OCI-LY1 (cell line): ENCODE data around the gene SMIM9.
A peak's percentile ranks its signal among the peaks of the same experiment; 100 is the strongest.
"Not testable (repeated sequence)": the region's sequence is repeated elsewhere in the genome, so short reads cannot be mapped to it uniquely, and the experiment has no call there.

Experiments
- H2AFZ ChIP-seq: fragments of 200-600 bp; sonication (generic), shearing (Covaris generic); 2 replicates; pipeline ENCODE4 v1.6.0; 2014; ENCODE audit warnings: antibody characterized with exemption, mild to moderate bottlenecking, low read length
- H3F3A ChIP-seq: fragments of 200-600 bp; sonication (generic), shearing (Covaris generic); 2 replicates; pipeline ENCODE4 v1.6.0; 2014; ENCODE audit warnings: mild to moderate bottlenecking, antibody characterized with exemption, low read length, moderate library complexity; ENCODE audit not compliant: insufficient read depth
- H3K27ac ChIP-seq: fragments of 200-600 bp; sonication (generic); 2 replicates; pipeline ENCODE4 v1.5.1; 2014; ENCODE audit warnings: low read length, mixed run types, mild to moderate bottlenecking, low read depth; ENCODE audit not compliant: poor library complexity, severe bottlenecking
- H3K27me3 ChIP-seq: fragments of 200-600 bp; sonication (generic); 2 replicates; pipeline ENCODE4 v1.6.0; 2014; ENCODE audit warnings: antibody characterized with exemption, mild to moderate bottlenecking, low read length, moderate library complexity; ENCODE audit not compliant: insufficient read depth
- H3K36me3 ChIP-seq: fragments of 200-600 bp; sonication (generic); 2 replicates; pipeline ENCODE4 v1.6.1; 2014; ENCODE audit warnings: mild to moderate bottlenecking, antibody characterized with exemption, low read length, moderate library complexity, mixed read lengths; ENCODE audit not compliant: insufficient read depth
- H3K4me1 ChIP-seq: fragments of 200-600 bp; sonication (generic); 2 replicates; pipeline ENCODE4 v1.5.1; 2014; ENCODE audit warnings: mild to moderate bottlenecking, low read length, moderate library complexity; ENCODE audit not compliant: insufficient read depth, severe bottlenecking
- H3K4me2 ChIP-seq: fragments of 200-600 bp; sonication (generic), shearing (Covaris generic); 2 replicates; pipeline ENCODE4 v1.6.1; 2014; ENCODE audit warnings: low read length
- H3K4me3 ChIP-seq: fragments of 200-600 bp; sonication (generic); 2 replicates; pipeline ENCODE4 v1.5.1; 2014; ENCODE audit warnings: low read length, low read depth, mild to moderate bottlenecking, mixed read lengths; ENCODE audit not compliant: poor library complexity, severe bottlenecking
- H3K79me2 ChIP-seq: fragments of 200-600 bp; shearing (Covaris generic); 2 replicates; pipeline ENCODE4 v1.6.1; 2016; ENCODE audit warnings: mixed run types, low read length, mixed read lengths; ENCODE audit not compliant: insufficient read depth
- H3K9ac ChIP-seq: fragments of 200-600 bp; sonication (generic), shearing (Covaris generic); 2 replicates; pipeline ENCODE4 v1.6.1; 2014; ENCODE audit warnings: mild to moderate bottlenecking, low read length, mixed read lengths
- H3K9me2 ChIP-seq: fragments of 200-600 bp; sonication (generic), shearing (Covaris generic); 2 replicates; pipeline ENCODE4 v1.6.1; 2014; ENCODE audit warnings: low read depth, mild to moderate bottlenecking, low read length, mixed read lengths
- H3K9me3 ChIP-seq: fragments of 200-600 bp; shearing (Covaris generic); 2 replicates; pipeline ENCODE4 v1.6.1; 2014; ENCODE audit warnings: low read length, mixed read lengths
- H4K20me1 ChIP-seq: fragments of 200-600 bp; sonication (generic), shearing (Covaris generic); 2 replicates; pipeline ENCODE4 v1.6.0; 2016; ENCODE audit warnings: mild to moderate bottlenecking, low read length; ENCODE audit not compliant: insufficient read depth
- CTCF ChIP-seq: fragments of 200-600 bp; sonication (generic), shearing (Covaris generic); IDR thresholded peaks from 2 replicates; pipeline ENCODE4 v1.5.1; 2017; ENCODE audit warnings: mild to moderate bottlenecking, antibody characterized with exemption, low read length, moderate library complexity, mixed read lengths
- EZH2 ChIP-seq: fragments of 200-600 bp; sonication (generic), shearing (Covaris generic); IDR thresholded peaks from 2 replicates; pipeline ENCODE4 v1.8.0; 2017; ENCODE audit warnings: borderline replicate concordance, mixed run types, mild to moderate bottlenecking, antibody characterized with exemption, low read length, moderate library complexity, mixed read lengths

Gene SMIM9

DNA sequence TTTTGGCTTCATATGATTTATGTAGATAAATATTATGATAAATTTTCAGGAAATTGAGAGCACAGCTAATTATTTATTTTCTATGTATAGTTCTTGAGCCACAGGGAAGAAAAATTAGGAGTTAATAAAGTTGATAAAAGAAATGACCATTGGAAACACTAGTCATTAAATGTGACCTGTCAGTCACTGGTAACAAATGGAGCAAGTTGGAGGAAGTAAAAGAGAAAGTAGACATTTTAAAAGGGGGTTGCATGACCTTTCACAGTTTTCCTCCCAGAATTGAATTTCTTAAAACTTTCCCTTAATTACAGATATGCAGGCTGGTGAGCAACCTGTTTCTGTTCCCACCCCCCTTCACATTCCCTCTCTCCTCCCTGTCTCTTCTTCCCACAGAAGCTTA lies 5.3 kb downstream of the SMIM9 start:
- no peak for TF ChIP-seq EZH2
- TF ChIP-seq CTCF = no peak
- no peaks in the 10 kb centered on the region for H3K9me2 ChIP-seq
- no peaks in the 10 kb centered on the region for H3F3A ChIP-seq
- no peak overlapping the region for H3K4me3 ChIP-seq
- no peaks in the 10 kb centered on the region for H3K9me3 ChIP-seq
- no peak overlapping the region for H3K27ac ChIP-seq
- no peak overlapping the region for H3K9ac ChIP-seq
- H3K4me1 ChIP-seq = peaks cover 10% of the 10 kb centered on the region
- H2AFZ ChIP-seq = no peak overlapping the region
- H3K27me3 ChIP-seq = no peaks in the 10 kb centered on the region
- H4K20me1 ChIP-seq = no peaks in the 10 kb centered on the region
- H3K36me3 ChIP-seq = no peaks in the 10 kb centered on the region
- H3K79me2 ChIP-seq = no peaks in the 10 kb centered on the region
- no peak overlapping the region for H3K4me2 ChIP-seq

DNA sequence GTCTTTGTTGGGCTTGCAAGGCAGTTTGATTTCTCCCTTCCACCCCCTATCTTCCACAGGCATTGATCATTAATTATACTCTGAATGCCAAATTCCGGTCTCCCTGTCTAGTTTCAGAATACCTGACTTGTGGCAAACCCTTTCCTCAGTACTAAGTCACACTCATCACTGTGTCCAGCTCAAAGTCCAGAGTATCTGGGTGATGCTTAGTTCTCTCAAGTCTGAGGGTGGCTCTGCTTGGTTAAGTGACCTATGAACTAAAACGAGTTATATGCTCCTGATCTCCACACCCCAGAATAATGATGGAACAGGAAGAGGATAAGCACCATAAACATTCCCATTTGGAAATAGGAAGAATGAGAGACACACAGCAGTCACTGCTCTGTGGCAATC lies 6.5 kb downstream of the SMIM9 start:
- Histone ChIP-seq H3K27me3 (no peaks in the 10 kb centered on the region), H3K79me2 (no peaks in the 10 kb centered on the region), H3F3A (no peaks in the 10 kb centered on the region), H3K4me2 (peak overlapping the region; percentile 39; the same call in 1 of the 2 replicates), H3K4me1 (peaks cover 10% of the 10 kb centered on the region), H3K27ac (no peak overlapping the region), H3K9me2 (no peaks in the 10 kb centered on the region), H2AFZ (no peak overlapping the region), H3K9ac (no peak overlapping the region; the same call in 1 of the 2 replicates), H3K4me3 (no peak overlapping the region), H4K20me1 (no peaks in the 10 kb centered on the region), H3K36me3 (no peaks in the 10 kb centered on the region), H3K9me3 (no peaks in the 10 kb centered on the region)
- no peak for TF ChIP-seq CTCF
- TF ChIP-seq EZH2 = no peak

DNA sequence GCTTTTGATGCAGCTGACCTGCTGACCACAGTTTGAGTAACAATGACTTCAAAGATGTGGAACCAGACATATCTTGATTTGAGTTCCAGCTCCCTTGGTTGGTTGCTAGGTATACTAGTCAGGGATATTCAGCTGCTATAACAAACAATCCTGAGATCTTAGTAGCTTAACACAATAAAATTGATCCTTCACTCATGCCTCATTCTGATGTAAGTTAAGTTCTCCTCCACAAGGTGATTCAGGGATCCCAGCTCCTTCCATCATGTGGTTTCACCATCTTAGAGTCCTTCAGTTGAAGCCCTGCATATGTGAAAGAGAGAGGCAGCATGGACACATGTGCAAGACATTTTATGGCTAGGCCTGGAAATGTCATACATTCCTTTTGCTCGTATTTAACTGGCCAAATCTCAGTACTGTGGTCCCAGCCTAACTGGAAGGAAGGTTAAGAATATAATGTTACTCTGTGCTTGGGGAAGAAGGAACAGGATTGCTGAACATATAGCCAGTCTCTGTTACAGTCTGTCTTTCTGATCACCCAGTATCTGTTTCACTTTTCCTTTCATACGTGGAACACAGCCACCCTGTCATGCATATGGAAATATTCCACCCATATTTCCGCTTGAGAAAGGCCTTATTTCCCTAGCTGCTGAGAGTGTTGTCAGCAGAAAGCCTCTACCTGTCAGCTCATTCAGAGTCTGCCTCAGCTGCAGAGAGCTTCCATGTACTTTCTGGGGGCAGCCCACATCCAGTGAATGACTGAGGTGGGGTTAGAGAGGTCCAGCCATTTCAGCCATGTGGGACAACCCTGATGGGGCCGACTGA lies 7.1 kb downstream of the SMIM9 start:
- H3K9ac ChIP-seq = no peak overlapping the region; the same call in 1 of the 2 replicates
- peak overlapping the region; percentile 39; the same call in 1 of the 2 replicates for H3K4me2 ChIP-seq
- H3K9me3 ChIP-seq = no peaks in the 10 kb centered on the region
- no peaks in the 10 kb centered on the region for H3K9me2 ChIP-seq
- no peak for TF ChIP-seq CTCF
- no peak for TF ChIP-seq EZH2
- H3K27ac ChIP-seq = no peak overlapping the region
- no peak overlapping the region for H2AFZ ChIP-seq
- H3K4me1 ChIP-seq = peaks cover 10% of the 10 kb centered on the region
- H3K79me2 ChIP-seq = no peaks in the 10 kb centered on the region
- H3K4me3 ChIP-seq = no peak overlapping the region
- H3K27me3 ChIP-seq = no peaks in the 10 kb centered on the region
- H3F3A ChIP-seq = no peaks in the 10 kb centered on the region
- H4K20me1 ChIP-seq = no peaks in the 10 kb centered on the region
- no peaks in the 10 kb centered on the region for H3K36me3 ChIP-seq

DNA sequence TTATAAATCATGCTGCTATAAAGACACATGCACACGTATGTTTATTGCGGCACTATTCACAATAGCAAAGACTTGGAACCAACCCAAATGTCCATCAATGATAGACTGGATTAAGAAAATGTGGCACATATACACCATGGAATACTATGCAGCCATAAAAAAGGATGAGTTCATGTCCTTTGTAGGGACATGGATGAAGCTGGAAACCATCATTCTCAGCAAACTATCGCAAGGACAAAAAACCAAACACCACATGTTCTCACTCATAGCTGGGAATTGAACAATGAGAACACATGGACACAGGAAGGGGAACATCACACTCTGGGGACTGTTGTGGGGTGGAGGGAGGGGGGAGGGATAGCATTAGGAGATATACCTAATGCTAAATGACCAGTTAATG lies 8.9 kb downstream of the SMIM9 start:
- H3K36me3 ChIP-seq, H3K9ac ChIP-seq, H3K27ac ChIP-seq, H3K27me3 ChIP-seq, H3K79me2 ChIP-seq, H3K9me2 ChIP-seq, H3K9me3 ChIP-seq, H2AFZ ChIP-seq, H3K4me3 ChIP-seq, H3K4me2 ChIP-seq, H4K20me1 ChIP-seq, H3F3A ChIP-seq: not testable (repeated sequence)
- H3K4me1 ChIP-seq = peaks cover 10% of the 10 kb centered on the region
